Gastrocnemius medialis (tissue), 4 donors: ENCODE data around the gene DCP1B.

ENCODE experiments used
- POLR2A ChIP-seq, 2 donors: fragments of 450-650 bp; IDR thresholded peaks; one replicate each; pipeline ENCODE4 v1.6.1; 2017; ENCODE audit warnings: antibody characterized with exemption in 2 of 2, mild to moderate bottlenecking in 2 of 2, moderate library complexity in 2 of 2
- TF ChIP-seq, protein P1 (sequence below), 5 experiments: fragments of 450-650 bp in 3 of 5; fragments of 200-600 bp in 2 of 5; sonication (generic) in 2 of 5; IDR thresholded peaks in 4 of 5; conservative IDR thresholded peaks in 1 of 5; 1 replicate in 4 of 5; 2 replicates in 1 of 5; pipeline ENCODE4 v1.5.1; 2016 to 2019; ENCODE audit warnings: antibody characterized with exemption in 5 of 5, mild to moderate bottlenecking in 3 of 5, moderate library complexity in 3 of 5

DNA sequence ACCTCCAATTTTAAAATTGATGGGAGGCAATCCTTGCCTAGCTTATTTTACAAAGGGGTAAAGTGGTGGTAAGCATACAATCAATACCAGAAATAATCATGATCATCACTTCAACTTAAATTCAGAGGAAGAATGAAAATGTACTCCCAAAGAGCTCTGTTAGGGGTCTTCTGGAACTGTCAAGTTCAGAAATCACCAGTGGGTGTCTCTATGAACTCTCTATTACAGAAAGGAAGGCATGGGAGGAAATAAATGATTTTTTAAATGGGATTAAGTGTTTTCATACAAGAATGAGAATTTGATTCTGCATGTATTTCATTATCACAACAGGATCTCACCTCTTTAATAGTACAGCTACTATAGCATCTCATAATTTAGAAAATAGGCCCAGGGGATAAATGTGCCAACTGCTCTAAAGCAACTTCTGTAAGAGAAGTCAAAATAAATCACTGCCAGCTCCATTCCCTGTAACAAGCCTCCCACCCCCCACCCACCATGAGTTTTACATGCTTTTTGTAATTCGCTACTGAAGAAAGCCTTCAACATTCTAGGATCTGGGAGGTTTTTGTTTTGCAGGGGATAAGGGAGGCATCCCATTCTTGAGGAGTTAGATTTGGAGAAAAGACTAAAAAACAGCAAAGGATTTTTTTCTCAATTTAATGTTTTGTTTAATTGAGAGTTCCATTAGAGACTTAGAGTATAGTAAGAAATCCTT, 9.7 kb downstream of the DCP1B start:
- TF ChIP-seq, protein P1, sequence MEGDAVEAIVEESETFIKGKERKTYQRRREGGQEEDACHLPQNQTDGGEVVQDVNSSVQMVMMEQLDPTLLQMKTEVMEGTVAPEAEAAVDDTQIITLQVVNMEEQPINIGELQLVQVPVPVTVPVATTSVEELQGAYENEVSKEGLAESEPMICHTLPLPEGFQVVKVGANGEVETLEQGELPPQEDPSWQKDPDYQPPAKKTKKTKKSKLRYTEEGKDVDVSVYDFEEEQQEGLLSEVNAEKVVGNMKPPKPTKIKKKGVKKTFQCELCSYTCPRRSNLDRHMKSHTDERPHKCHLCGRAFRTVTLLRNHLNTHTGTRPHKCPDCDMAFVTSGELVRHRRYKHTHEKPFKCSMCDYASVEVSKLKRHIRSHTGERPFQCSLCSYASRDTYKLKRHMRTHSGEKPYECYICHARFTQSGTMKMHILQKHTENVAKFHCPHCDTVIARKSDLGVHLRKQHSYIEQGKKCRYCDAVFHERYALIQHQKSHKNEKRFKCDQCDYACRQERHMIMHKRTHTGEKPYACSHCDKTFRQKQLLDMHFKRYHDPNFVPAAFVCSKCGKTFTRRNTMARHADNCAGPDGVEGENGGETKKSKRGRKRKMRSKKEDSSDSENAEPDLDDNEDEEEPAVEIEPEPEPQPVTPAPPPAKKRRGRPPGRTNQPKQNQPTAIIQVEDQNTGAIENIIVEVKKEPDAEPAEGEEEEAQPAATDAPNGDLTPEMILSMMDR (IDR thresholded peaks at IDR 0.05 in 4 of 5, conservative IDR thresholded peaks at IDR 0.05 in 1 of 5) = no peak
- TF ChIP-seq POLR2A (IDR thresholded peaks at IDR 0.05) = no peak
